HG03095 (cell line): ENCODE data around the gene ATP5MC2.
A peak's percentile ranks its signal among the peaks of the same experiment; 100 is the strongest.
"Not testable (repeated sequence)": the region's sequence is repeated elsewhere in the genome, so short reads cannot be mapped to it uniquely, and the experiment has no call there.

ENCODE experiments used
- ATAC-seq: cut with Tn5 transposase; IDR thresholded peaks from one replicate; pipeline ENCODE4 v1.9.1; 2021; ENCODE audit warnings: moderate library complexity; ENCODE audit not compliant: unreplicated experiment

ATP5MC2 gene

DNA sequence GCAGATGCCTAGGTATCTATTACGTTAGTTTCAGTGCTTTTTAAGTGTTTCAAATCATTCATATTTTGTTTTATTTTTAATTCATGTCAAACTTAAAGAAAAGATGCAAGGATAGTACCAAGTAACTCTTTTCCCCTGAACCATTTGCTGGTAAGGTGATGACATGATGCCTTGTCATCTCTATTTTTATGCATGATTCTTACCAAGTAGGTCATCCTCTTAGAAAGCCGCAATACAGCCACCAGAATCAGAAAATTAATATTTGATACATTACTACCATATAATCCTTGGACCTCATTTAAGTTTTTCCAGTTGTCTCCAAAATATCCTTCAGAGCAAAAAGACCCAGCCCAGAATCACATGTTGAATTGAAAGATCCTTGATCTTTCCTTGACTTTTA, 22.3 kb downstream of the ATP5MC2 start:
- ATAC-seq = no peak

DNA sequence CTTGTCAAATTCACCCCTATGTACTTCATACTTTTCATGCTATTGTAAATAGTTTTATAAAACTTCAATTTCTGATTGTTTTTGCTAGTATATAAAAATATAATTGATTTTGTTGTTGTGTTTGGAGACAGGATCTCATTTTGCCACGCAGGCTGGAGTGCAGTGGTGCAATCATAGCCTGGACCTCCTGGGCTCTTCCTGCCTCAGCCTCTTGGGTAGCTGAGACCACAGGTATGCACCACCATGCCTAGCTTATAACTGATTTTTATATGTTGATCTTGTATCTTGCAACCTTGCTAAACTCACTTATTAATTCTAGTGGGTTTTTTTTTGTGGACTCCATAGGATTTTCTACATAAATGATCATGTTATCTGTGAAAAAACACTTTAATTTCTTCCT, 23.5 kb downstream of the ATP5MC2 start:
- ATAC-seq = no peak

DNA sequence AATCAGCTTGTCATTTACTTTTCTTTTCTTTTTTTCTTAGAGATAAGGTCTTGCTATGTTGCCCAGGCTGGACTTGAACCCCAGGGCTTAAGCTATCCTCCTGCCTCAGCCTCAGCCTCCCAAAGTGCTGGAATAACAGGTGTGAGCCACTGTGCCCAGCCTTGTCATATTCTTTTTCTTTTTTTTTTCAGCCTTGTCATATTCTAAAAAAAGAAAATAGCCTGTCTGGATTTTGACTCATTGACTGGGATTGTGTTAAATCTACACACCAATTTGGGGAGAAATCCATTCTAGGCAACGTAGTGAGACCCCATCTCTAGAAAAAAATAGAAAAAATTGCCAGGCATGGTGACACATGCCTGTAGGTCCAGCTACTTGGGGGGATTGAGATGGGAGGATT, 24.1 kb downstream of the ATP5MC2 start:
- no peak for ATAC-seq

DNA sequence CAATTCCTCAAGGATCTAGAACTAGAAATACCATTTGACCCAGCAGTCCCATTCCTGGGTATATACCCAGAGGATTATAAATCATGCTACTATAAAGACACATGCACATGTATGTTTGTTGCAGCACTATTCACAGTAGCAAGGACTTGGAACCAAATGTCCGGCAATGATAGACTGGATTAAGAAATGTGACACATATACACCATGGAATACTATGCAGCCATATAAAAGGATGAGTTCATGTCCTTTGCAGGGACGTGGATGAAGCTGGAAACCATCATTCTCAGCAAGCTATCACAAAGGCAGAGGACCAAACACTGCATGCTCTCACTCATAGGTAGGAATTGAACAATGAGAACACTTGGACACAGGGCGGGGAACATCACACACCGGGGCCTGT, 29.6 kb downstream of the ATP5MC2 start:
- ATAC-seq = not testable (repeated sequence)

DNA sequence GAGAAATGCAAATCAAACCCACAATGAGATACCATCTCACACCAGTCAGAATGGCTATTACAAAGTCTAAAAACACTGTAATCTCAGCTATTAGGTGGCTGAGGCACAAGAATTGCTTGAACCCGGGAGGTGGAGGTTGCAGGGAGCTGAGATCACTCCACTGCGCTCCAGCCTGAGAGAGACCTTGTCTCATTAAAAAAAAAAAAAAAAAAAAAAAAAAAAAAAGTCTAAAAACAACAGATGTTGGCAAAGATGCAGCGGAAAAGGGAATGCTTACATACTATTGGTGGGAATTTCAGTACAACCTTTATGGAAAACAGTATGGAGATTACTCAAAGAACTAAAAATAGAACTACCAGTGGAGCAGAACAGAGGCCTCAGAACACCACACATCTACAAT, 30.7 kb downstream of the ATP5MC2 start:
- no peak for ATAC-seq

DNA sequence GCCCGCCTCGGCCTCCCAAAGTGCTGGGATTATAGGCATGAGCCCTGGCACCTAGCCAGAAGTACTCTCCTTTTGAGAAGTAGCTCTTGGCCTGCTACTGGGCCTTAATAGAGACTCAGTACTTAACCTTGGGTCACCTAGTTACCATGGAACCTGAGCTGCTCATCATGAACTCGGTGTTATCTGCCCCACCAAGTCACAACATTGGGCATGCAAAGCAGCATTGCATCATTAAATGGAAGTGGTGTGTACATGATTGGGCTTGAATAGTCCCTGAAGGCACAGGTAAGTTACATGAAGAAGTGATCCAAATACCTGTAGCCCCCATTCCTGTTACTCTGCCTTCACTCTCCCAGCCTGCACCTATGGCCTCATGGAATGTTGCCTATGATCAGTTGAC, 31.8 kb downstream of the ATP5MC2 start:
- no peak for ATAC-seq

DNA sequence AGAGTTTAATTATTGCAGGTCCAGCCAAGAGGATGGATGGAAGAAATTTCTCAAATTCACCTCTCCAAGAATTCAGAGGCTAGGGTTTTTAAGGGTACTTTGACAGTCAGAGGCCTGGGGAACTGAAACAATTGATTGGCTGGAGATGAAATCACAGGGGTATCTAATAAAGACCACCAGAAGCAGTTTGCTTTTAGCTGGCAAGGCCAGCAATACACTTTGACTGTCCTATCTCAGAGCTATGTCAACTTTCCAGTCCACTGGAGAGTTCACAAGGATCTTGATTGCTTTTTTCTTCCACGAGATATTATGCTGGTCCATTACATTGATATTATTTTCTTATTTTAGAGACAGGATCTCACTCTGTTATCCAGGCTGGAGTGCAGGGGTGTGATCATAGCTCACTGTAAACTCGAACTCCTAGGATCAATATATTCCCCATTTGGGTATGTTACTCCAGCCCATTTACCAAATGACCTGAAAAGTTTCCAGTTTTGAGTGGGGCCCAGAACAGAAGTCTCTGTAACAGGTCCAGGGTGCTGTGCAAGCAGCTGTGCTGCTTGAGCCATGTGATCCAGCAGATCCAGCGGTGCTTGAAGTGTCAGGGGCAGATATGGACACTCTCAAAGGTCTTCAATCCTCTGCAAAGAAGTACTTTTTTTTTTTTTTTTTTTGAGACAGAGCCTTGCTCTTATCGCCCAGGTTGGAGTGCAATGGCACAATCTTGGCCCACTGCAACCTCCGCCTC, 32.5 kb downstream of the ATP5MC2 start:
- ATAC-seq = no peak

DNA sequence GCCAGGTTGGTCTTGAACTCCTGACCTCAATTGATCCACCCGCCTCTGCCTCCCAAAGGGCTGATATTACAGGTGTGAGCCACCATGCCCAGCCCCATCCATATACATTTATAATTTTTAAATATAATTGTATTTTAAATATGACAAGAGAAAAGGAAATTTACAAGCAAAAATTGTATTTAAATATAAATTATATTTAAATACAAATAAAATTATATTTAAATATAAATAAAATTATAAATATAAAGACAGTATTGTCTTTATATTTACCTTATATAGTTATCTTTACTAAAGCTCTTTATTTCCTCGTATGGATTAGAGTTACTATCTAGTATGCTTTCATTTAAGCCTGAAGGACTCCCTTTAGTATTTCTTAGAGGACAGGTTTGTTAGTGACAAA, 37.8 kb downstream of the ATP5MC2 start:
- ATAC-seq = no peak

DNA sequence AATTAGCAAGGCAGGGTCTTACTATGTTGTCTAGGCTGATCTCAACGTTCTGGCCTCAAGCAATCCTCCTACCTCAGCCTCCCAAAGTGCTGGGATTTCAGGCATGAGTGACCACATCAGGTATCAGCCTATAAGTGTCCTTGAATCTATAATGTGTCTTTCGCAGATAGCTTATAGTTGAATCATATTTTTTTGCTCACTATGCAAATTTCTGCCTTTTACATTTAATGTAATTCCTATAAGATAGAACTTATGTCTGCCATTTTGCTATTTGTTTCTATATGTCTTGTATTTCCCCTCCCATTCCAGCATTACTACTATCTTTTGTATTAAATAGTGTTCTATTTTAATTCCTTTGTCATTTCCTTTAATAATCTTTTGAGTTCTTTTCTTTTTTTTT, 39.2 kb downstream of the ATP5MC2 start:
- ATAC-seq = no peak

DNA sequence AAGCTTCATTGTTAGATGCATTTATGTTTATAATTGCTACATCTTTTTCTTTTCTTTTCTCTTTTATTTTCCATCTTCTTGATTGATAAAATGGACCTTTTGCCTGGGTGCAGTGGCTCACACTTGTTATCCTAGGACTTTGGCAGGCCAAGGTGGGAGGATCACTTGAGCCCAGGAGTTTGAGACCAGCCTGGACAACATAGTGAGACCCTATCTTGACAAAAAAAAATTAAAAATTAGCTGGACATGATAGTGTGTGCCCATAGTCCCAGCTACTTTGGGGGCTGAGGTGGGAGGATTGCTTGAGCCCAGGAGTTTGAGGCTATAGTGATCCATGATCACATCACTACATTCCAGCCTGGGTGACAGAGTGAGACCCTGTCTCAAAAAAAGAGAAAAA, 40.2 kb downstream of the ATP5MC2 start:
- not testable (repeated sequence) for ATAC-seq

DNA sequence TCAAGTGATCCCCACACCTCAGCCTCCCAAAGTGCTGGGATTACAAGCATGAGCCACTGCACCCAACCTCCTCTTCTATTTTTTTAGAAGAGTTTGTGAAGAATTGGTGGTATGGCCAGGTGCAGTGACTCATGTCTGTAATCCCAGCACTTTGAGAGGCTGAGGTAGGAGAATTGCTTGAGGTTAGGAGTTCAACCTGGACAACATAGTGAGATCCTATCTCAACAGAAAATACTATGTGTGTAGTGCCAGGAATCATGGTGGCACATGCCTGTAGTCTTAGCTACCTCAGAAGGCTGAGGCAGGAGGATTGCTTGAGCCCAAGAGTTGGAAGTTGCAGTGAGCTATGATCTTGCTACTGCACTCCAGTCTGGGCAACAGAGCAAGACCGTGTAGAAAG, 44.2 kb downstream of the ATP5MC2 start:
- no peak for ATAC-seq

DNA sequence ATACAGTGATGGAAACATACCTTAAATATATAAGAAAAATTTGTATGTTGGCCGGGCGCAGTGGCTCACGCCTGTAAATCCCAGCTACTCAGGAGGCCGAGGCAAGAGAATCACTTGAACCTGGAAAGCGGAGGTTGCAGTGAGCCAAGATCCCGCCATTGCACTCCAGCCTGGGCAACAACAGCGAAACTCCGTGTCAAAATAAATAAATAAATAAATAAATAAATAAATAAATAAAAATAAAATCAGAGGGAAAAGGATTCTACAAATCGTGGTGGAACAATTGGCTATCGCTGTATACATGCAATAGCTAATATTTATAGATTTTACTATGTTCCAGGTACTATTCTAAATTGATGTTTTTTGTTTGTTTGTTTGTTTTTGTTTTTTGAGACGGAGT, 48.0 kb downstream of the ATP5MC2 start:
- no peak for ATAC-seq

DNA sequence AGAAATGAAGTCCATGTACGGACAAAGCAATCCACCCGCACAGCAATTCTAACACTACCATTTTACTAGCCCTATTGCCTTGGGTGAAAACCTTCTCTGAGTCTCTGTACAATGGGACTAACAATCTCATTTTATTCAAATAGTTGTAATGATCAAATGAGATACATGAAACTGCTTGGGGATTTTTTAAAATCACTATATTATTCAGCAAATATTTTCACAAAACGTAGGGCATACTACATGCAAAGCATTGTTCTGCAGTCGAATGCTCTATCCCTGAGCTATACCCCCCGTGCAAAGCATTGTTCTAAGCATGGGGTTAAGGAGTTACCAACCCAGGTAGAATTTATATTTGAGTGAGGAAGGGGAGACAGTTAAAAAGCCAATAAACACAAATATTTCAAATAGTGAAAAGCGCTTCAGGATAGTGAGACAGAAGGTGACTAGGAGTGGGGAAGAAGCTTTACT, 49.1 kb downstream of the ATP5MC2 start:
- ATAC-seq = peak; percentile 14

DNA sequence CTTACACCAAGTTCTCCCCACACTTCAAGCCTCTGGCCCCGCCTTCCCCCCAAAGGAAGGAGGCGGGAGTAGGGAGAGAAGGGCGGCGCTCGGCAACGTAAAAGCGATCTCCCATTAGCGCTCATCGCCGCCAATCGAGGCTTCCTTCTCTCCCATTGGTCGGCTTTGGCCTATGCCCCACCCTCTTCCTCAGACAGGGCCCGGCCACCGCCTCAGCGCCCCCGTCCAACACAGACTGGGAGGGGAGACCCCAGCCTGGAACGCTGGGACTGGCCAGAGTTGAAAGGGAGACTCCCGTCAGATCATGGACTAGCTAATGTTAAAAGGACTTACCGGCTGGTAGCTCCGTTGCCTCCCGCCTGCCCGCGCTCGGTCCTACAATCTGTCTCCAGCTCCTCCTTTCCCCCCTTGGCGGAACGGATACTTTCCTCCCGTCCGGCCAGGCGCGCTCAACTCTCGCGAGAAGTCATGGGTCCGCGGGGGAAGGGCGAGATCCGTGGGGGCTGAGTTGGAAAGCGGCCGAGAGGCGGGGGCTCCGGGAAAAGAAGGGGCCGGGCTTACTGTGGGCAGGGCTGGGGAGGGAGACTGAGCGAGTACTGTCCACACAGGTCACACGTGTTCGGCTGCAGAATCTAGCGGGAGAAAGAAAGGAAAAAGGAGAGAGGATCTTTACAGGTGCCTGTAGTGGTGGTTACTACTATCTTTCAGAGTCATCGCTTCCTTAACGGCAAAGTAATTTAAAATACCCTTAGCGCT, 49.8 kb downstream of the ATP5MC2 start, which contains the start of gene ATF7:
Gene ATF7 (minus strand): TSS at position 437 of the 756 bp plus-strand sequence. CDS start 25,382 bp downstream, outside the sequence.
- peak; percentile 92 for ATAC-seq

DNA sequence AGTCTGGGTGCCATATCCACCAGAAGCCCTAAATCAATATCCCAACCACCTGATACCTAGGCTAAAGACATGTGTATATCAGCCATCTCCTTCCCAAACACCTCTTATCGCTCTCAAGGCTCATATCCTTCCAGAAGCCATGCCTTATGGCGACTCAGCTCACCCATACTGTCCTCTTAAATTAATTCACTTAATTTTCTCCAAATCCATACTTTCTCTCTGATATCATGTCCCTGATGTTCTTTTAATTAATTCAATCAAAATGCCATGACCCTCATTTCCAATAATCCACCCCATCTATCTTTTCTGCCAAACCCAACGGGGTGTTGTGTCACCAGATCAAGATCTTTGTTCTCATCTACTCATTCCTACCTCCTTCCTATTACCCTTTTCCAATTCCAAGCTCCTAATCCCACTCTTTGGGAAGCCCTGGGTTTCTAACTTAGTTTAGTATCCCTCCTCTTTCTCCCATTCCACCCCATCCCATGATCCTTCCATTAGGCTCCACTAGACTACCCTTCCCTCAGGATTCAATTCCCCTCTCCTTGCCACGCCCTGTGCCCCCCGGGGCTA, 50.4 kb downstream of the ATP5MC2 start:
- ATAC-seq = no peak

DNA sequence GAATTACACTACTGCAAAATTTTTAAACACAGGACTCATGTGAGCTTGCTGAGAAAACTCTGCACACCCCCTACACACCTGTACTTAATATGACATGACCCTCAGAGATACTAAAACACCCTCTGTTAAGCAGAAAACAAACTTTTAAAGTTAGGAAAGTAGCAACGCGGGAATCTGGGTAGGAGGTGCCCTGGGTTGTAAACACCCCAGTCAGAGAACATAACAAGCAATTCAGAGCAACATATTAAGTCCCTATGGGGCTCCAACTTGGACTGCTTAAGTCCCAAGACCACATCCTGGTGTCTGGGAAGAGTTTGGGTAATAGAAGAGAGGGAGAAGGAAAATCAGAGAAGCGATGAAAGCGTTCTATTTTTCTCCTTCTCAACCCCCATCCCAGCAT, 50.9 kb downstream of the ATP5MC2 start:
- ATAC-seq = no peak

DNA sequence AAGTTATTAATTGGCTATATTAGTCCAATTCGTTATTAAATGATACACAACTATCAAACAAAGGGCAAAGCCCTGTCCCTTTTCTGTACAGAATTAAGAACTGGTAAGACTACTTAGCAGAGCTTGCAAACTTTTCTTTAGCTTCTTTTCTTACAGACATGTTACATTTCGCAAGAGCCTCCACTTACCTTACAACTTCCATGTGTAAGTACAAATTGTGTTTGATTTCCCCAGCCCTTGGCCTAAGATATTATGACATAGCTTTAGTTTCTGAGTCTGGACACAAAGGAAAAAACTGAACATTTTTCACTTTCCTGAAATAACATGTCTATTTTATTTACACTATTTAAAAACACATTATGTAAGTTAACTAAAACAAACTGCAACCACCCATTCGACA, 51.4 kb downstream of the ATP5MC2 start:
- ATAC-seq = no peak

DNA sequence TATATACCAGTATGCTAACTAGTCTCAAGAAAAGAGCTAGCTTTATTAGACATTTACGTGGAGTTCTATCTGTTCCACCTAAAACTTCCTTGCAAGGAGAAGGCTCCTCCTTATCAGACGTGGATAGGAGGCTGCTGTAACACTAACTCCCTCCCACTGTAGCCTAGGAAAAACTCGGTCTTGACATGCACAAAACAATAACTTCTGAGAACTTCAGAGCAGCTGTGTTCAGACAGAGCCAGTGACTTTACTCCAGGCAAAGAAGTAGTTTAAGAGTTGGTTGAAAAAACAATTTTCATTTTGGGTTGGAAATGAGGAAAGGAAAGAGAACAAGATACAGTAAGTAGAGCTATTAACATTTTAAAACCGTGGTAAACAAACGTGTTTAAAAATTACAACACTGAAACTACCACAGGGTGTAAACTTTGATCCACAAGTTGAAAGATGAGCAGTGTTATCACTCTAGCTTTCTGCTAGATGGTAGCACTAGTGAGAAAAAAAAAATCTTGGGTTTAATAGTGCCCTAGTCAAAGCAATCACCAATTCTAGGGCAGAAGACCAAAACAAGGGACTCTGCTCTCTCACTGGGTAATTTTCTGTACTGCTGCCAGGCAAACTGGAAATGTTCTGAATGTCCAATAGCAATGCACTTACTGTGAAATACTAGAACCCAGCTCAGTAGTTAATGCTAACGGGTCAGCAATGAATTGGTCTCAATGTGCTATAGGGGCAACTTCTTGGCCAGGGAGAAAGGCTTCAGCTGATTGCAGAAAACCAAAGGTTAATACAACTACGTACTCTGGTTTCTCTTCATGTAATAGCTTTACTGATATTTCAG, 52.1 kb downstream of the ATP5MC2 start:
- ATAC-seq = no peak

DNA sequence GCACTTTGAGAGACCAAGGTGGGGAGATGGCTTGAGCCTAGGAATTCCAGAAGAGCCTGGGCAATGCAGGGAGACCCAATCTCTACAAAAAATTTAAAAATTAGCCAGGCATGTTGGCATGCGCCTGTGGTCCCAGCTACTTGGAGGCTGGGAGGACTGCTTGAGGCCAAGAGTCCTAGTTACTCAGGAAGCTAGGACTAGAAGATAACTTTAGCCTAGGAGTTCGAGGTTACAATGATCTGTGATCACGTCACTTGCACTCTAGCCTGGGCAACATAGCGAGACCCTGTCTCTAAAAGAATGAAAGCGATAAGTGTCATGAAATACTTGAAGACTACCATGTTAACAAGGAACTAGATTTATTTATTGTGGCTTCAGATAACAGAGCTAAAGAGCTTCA, 53.2 kb downstream of the ATP5MC2 start:
- ATAC-seq = no peak

DNA sequence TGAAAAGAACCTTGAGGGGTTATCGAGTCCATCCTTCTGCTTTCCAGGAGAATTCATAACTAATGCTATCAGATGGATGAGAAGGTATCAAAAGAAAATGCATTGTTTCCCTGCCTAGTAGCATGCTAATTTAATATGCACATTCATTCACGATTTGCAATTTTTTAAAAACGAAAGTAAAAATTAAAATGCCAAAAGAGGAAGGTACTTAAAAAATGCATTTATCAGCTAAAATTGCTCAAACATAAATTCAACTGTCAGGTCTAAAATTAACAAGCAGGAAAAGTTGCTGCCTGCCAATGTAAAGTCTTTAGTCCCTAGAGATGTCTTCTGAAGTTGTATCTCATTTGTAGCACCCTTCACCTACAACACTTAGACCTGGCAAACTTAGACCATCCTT, 57.6 kb downstream of the ATP5MC2 start:
- ATAC-seq = no peak

DNA sequence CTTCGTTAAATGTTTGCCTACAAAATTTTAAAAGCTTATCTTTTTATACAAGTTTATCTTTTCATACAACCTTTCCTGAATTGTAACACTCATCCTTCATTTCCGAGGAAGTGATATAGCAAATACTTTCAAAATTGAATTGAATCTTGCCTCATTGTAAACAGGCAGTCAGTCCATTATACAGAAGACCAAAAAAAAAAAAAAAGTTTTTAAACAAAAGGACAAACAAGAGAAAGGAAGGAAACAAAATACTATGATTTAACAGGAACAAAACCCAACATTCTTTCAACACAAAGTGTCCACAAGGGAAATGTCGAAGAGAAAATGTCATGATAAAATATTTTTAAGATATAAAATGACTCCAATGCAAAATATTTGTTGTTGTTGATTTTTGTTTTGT, 58.2 kb downstream of the ATP5MC2 start:
- ATAC-seq = no peak
